HEK293 (cell line): Measurements from ENCODE around the gene ZSWIM4.
A peak's percentile ranks its signal among the peaks of the same experiment; 100 is the strongest.

Source experiments
- CTCF ChIA-PET: fragments of 350-600 bp; formaldehyde crosslinking; extraction: SDS; loops from one replicate; lab custom pipeline; 2021; ENCODE audit warnings: antibody characterized with exemption; lab: Yijun Ruan, JAX
- POLR2A ChIA-PET: fragments of 300-600 bp; formaldehyde crosslinking; extraction: SDS; loops from one replicate; lab custom pipeline; 2020; ENCODE audit warnings: antibody characterized with exemption, inconsistent platforms; lab: Yijun Ruan, JAX
- H3K27ac ChIP-seq: fragments of 200-500 bp; sonication (Bioruptor generic); 2 replicates; pipeline ENCODE4 v1.5.1; 2014; ENCODE audit warnings: low read depth, low read length, control low read depth, inconsistent platforms; ENCODE audit errors: extremely low read depth
- H3K36me3 ChIP-seq, 2 experiments: fragments of 200-500 bp in 1 of 2; sonication (Bioruptor generic) in 1 of 2; 1 replicate in 1 of 2; 2 replicates in 1 of 2; pipeline ENCODE4 v1.5.1; 2014 to 2017; ENCODE audit warnings: inconsistent platforms in 2 of 2, low read length in 2 of 2; ENCODE audit not compliant: control insufficient read depth in 2 of 2, insufficient read depth in 1 of 2
- H3K4me1 ChIP-seq: fragments of 200-500 bp; sonication (Bioruptor generic); 2 replicates; pipeline ENCODE4 v1.5.1; 2014; ENCODE audit warnings: mild to moderate bottlenecking, low read length, inconsistent platforms; ENCODE audit not compliant: control insufficient read depth, insufficient read depth
- H3K4me3 ChIP-seq: 2 replicates; pipeline ENCODE4 v1.5.1; 2011; ENCODE audit warnings: low read depth, mild to moderate bottlenecking, control low read depth, low read length, moderate library complexity
- H3K9me3 ChIP-seq: fragments of 200-500 bp; sonication (Bioruptor generic); 2 replicates; pipeline ENCODE4 v1.5.1; 2014; ENCODE audit warnings: low read depth, low read length, inconsistent platforms; ENCODE audit not compliant: control insufficient read depth, insufficient read depth
- GFI1B ChIP-seq: fragments of 450-650 bp; formaldehyde crosslinking; IDR thresholded peaks from 2 replicates; pipeline ENCODE4 v1.5.1; 2016; ENCODE audit warnings: missing biosample characterization, missing genetic modification characterization
- KLF9 ChIP-seq: fragments of 450-650 bp; formaldehyde crosslinking; IDR thresholded peaks from 2 replicates; pipeline ENCODE4 v1.5.1; 2016; ENCODE audit warnings: missing biosample characterization, missing genetic modification characterization, low read depth
- OSR2 ChIP-seq: fragments of 450-650 bp; formaldehyde crosslinking; IDR thresholded peaks from 2 replicates; pipeline ENCODE4 v1.5.1; 2016; ENCODE audit warnings: missing biosample characterization, missing genetic modification characterization
- RBAK ChIP-seq: fragments of 450-650 bp; formaldehyde crosslinking; IDR thresholded peaks from 2 replicates; pipeline ENCODE4 v1.5.1; 2016; ENCODE audit warnings: missing biosample characterization, missing genetic modification characterization
- ZNF311 ChIP-seq: fragments of 450-650 bp; formaldehyde crosslinking; IDR thresholded peaks from 2 replicates; pipeline ENCODE4 v1.5.1; 2017; ENCODE audit warnings: missing biosample characterization, missing genetic modification characterization, borderline replicate concordance
- ZNF548 ChIP-seq: fragments of 450-650 bp; formaldehyde crosslinking; IDR thresholded peaks from 2 replicates; pipeline ENCODE4 v1.5.1; 2016; ENCODE audit warnings: missing biosample characterization, missing genetic modification characterization
- ZNF670 ChIP-seq: fragments of 450-650 bp; formaldehyde crosslinking; IDR thresholded peaks from 2 replicates; pipeline ENCODE4 v1.5.1; 2016; ENCODE audit warnings: missing biosample characterization, missing genetic modification characterization, low read depth
- ZNF707 ChIP-seq: fragments of 450-650 bp; formaldehyde crosslinking; IDR thresholded peaks from 2 replicates; pipeline ENCODE4 v1.5.1; 2016; ENCODE audit warnings: missing biosample characterization, missing genetic modification characterization
- TF ChIP-seq, protein P1 (sequence below): fragments of 450-650 bp; formaldehyde crosslinking; IDR thresholded peaks from 2 replicates; pipeline ENCODE4 v1.5.1; 2017; ENCODE audit warnings: missing biosample characterization, missing genetic modification characterization
- TF ChIP-seq, protein P2 (sequence below): fragments of 450-650 bp; formaldehyde crosslinking; IDR thresholded peaks from 2 replicates; pipeline ENCODE4 v1.5.1; 2016; ENCODE audit warnings: missing biosample characterization, missing genetic modification characterization
- TF ChIP-seq, protein P3 (sequence below): fragments of 450-650 bp; formaldehyde crosslinking; IDR thresholded peaks from 2 replicates; pipeline ENCODE4 v1.5.1; 2017; ENCODE audit warnings: missing biosample characterization, mild to moderate bottlenecking, missing genetic modification characterization, moderate library complexity
- TF ChIP-seq, protein P4 (sequence below): fragments of 450-650 bp; formaldehyde crosslinking; conservative IDR thresholded peaks from 2 replicates; pipeline ENCODE4 v1.5.1; 2016; ENCODE audit warnings: low read depth, missing biosample characterization, missing genetic modification characterization
- TF ChIP-seq, protein P5 (sequence below): fragments of 450-650 bp; formaldehyde crosslinking; IDR thresholded peaks from 2 replicates; pipeline ENCODE4 v1.5.1; 2017; ENCODE audit warnings: missing biosample characterization, missing genetic modification characterization
- TF ChIP-seq, protein P6 (sequence below): fragments of 450-650 bp; IDR thresholded peaks from 2 replicates; pipeline ENCODE4 v1.5.1; 2018; ENCODE audit warnings: missing biosample characterization, missing genetic modification characterization
- TF ChIP-seq, protein P7 (sequence below): fragments of 450-650 bp; formaldehyde crosslinking; IDR thresholded peaks from 2 replicates; pipeline ENCODE4 v1.5.1; 2016; ENCODE audit warnings: missing biosample characterization, missing genetic modification characterization
- TF ChIP-seq, protein P8 (sequence below): sonication (generic); formaldehyde crosslinking; IDR thresholded peaks from 2 replicates; pipeline ENCODE4 v1.8.1; 2022; ENCODE audit warnings: mild to moderate bottlenecking, moderate library complexity, missing genetic modification reagents

ZSWIM4 gene

DNA sequence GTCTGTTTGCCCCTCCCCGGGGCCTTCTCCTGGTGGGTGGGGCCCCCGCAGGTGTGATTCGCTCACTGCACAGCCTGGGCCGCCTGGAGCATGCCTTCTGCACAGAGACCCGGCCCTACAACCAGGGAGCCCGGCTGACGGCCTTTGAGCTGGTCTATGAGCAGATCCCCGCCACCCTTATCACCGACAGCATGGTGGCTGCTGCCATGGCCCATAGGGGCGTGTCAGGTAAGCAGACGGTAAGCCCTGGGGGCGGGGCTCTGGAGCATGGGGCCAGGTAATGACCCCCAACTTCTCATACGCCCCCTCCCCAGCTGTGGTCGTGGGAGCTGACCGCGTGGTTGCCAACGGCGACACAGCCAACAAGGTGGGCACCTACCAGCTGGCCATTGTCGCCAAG is 26.7 kb upstream of the ZSWIM4 start:
- Histone ChIP-seq H3K4me3 (no peak overlapping the region), H3K36me3 (peaks cover 24 to 58% of the 10 kb centered on the region in 2 experiments; a peak in 2 of 3 replicates), H3K27ac (no peak overlapping the region), H3K4me1 (no peaks in the 10 kb centered on the region), H3K9me3 (no peaks in the 10 kb centered on the region)
- TF ChIP-seq GFI1B (tag by site-specific recombination), result no peak
- TF ChIP-seq KLF9, result 0 out of 2 replicates have a peak, but pooled peaks have one; percentile 34
- TF ChIP-seq, protein P1, sequence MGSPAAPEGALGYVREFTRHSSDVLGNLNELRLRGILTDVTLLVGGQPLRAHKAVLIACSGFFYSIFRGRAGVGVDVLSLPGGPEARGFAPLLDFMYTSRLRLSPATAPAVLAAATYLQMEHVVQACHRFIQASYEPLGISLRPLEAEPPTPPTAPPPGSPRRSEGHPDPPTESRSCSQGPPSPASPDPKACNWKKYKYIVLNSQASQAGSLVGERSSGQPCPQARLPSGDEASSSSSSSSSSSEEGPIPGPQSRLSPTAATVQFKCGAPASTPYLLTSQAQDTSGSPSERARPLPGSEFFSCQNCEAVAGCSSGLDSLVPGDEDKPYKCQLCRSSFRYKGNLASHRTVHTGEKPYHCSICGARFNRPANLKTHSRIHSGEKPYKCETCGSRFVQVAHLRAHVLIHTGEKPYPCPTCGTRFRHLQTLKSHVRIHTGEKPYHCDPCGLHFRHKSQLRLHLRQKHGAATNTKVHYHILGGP (tag by site-specific recombination), result no peak
- CTCF ChIA-PET, result interaction anchor here (0.7 kb wide), 1 partner anchor 273 kb away, joined by 3 read pairs; no protein-coding TSS in a partner anchor
- POLR2A ChIA-PET, result no interaction called here

DNA sequence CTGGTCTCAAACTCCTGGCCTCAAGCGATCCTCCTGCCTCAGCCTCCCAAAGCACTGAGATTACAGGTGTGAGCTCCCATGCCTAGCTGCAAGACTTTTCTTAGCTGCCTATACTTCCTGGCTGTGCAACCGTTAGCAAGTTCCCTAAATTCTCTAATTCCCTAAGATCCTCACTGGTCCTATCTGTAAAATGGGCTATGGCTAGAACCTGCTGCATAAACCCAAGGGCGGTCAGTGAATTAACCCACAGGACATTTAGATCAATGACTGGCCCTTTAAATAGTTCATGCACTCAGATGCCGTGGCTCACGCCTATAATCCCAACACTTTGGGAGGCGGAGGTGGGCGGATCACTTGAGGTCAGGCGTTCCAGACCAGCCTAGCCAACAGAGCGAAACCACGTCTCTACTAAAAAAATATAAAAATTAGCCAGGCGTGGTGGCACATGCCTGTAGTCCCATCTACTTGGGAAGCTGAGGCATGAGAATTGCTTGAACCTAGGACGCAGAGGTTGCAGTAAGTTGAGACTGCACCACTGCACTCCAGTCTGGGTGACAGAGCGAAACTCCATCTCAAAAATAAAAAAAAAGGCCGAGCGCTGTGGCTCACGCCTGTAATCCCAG is 25.1 kb upstream of the ZSWIM4 start:
- Histone ChIP-seq H3K4me3 (no peak overlapping the region), H3K4me1 (no peaks in the 10 kb centered on the region), H3K36me3 (peaks cover 24 to 58% of the 10 kb centered on the region in 2 experiments; a peak in 2 of 3 replicates), H3K27ac (no peak overlapping the region), H3K9me3 (no peaks in the 10 kb centered on the region)
- POLR2A ChIA-PET, result interaction anchor here (0.6 to 1.2 kb wide), 2 partner anchors 10 to 66 kb away, joined by 4 to 5 read pairs; no protein-coding TSS in a partner anchor
- CTCF ChIA-PET, result interaction anchor here (0.7 kb wide), 1 partner anchor 1010 kb away, joined by 3 read pairs; no protein-coding TSS in a partner anchor
- TF ChIP-seq ZNF707 (no peak), ZNF311 (tag by site-specific recombination) (no peak), ZNF548 (tag by site-specific recombination) (no peak), KLF9 (no peak), OSR2 (tag by site-specific recombination) (no peak), ZNF670 (tag by site-specific recombination) (no peak), RBAK (tag by site-specific recombination) (no peak)
- TF ChIP-seq, protein P2, sequence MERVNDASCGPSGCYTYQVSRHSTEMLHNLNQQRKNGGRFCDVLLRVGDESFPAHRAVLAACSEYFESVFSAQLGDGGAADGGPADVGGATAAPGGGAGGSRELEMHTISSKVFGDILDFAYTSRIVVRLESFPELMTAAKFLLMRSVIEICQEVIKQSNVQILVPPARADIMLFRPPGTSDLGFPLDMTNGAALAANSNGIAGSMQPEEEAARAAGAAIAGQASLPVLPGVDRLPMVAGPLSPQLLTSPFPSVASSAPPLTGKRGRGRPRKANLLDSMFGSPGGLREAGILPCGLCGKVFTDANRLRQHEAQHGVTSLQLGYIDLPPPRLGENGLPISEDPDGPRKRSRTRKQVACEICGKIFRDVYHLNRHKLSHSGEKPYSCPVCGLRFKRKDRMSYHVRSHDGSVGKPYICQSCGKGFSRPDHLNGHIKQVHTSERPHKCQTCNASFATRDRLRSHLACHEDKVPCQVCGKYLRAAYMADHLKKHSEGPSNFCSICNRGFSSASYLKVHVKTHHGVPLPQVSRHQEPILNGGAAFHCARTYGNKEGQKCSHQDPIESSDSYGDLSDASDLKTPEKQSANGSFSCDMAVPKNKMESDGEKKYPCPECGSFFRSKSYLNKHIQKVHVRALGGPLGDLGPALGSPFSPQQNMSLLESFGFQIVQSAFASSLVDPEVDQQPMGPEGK (tag by site-specific recombination), result no peak
- TF ChIP-seq, protein P3, sequence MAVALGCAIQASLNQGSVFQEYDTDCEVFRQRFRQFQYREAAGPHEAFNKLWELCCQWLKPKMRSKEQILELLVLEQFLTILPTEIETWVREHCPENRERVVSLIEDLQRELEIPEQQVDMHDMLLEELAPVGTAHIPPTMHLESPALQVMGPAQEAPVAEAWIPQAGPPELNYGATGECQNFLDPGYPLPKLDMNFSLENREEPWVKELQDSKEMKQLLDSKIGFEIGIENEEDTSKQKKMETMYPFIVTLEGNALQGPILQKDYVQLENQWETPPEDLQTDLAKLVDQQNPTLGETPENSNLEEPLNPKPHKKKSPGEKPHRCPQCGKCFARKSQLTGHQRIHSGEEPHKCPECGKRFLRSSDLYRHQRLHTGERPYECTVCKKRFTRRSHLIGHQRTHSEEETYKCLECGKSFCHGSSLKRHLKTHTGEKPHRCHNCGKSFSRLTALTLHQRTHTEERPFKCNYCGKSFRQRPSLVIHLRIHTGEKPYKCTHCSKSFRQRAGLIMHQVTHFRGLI (tag by site-specific recombination), result no peak
- TF ChIP-seq, protein P4, sequence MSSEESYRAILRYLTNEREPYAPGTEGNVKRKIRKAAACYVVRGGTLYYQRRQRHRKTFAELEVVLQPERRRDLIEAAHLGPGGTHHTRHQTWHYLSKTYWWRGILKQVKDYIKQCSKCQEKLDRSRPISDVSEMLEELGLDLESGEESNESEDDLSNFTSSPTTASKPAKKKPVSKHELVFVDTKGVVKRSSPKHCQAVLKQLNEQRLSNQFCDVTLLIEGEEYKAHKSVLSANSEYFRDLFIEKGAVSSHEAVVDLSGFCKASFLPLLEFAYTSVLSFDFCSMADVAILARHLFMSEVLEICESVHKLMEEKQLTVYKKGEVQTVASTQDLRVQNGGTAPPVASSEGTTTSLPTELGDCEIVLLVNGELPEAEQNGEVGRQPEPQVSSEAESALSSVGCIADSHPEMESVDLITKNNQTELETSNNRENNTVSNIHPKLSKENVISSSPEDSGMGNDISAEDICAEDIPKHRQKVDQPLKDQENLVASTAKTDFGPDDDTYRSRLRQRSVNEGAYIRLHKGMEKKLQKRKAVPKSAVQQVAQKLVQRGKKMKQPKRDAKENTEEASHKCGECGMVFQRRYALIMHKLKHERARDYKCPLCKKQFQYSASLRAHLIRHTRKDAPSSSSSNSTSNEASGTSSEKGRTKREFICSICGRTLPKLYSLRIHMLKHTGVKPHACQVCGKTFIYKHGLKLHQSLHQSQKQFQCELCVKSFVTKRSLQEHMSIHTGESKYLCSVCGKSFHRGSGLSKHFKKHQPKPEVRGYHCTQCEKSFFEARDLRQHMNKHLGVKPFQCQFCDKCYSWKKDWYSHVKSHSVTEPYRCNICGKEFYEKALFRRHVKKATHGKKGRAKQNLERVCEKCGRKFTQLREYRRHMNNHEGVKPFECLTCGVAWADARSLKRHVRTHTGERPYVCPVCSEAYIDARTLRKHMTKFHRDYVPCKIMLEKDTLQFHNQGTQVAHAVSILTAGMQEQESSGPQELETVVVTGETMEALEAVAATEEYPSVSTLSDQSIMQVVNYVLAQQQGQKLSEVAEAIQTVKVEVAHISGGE (tag by site-specific recombination), result no peak
- TF ChIP-seq, protein P5, sequence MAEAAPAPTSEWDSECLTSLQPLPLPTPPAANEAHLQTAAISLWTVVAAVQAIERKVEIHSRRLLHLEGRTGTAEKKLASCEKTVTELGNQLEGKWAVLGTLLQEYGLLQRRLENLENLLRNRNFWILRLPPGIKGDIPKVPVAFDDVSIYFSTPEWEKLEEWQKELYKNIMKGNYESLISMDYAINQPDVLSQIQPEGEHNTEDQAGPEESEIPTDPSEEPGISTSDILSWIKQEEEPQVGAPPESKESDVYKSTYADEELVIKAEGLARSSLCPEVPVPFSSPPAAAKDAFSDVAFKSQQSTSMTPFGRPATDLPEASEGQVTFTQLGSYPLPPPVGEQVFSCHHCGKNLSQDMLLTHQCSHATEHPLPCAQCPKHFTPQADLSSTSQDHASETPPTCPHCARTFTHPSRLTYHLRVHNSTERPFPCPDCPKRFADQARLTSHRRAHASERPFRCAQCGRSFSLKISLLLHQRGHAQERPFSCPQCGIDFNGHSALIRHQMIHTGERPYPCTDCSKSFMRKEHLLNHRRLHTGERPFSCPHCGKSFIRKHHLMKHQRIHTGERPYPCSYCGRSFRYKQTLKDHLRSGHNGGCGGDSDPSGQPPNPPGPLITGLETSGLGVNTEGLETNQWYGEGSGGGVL, result no peak
- TF ChIP-seq, protein P6, sequence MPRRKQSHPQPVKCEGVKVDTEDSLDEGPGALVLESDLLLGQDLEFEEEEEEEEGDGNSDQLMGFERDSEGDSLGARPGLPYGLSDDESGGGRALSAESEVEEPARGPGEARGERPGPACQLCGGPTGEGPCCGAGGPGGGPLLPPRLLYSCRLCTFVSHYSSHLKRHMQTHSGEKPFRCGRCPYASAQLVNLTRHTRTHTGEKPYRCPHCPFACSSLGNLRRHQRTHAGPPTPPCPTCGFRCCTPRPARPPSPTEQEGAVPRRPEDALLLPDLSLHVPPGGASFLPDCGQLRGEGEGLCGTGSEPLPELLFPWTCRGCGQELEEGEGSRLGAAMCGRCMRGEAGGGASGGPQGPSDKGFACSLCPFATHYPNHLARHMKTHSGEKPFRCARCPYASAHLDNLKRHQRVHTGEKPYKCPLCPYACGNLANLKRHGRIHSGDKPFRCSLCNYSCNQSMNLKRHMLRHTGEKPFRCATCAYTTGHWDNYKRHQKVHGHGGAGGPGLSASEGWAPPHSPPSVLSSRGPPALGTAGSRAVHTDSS (tag by site-specific recombination), result no peak
- TF ChIP-seq, protein P7, sequence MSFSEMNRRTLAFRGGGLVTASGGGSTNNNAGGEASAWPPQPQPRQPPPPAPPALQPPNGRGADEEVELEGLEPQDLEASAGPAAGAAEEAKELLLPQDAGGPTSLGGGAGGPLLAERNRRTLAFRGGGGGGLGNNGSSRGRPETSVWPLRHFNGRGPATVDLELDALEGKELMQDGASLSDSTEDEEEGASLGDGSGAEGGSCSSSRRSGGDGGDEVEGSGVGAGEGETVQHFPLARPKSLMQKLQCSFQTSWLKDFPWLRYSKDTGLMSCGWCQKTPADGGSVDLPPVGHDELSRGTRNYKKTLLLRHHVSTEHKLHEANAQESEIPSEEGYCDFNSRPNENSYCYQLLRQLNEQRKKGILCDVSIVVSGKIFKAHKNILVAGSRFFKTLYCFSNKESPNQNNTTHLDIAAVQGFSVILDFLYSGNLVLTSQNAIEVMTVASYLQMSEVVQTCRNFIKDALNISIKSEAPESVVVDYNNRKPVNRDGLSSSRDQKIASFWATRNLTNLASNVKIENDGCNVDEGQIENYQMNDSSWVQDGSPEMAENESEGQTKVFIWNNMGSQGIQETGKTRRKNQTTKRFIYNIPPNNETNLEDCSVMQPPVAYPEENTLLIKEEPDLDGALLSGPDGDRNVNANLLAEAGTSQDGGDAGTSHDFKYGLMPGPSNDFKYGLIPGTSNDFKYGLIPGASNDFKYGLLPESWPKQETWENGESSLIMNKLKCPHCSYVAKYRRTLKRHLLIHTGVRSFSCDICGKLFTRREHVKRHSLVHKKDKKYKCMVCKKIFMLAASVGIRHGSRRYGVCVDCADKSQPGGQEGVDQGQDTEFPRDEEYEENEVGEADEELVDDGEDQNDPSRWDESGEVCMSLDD (tag by site-specific recombination), result no peak
- TF ChIP-seq, protein P8, sequence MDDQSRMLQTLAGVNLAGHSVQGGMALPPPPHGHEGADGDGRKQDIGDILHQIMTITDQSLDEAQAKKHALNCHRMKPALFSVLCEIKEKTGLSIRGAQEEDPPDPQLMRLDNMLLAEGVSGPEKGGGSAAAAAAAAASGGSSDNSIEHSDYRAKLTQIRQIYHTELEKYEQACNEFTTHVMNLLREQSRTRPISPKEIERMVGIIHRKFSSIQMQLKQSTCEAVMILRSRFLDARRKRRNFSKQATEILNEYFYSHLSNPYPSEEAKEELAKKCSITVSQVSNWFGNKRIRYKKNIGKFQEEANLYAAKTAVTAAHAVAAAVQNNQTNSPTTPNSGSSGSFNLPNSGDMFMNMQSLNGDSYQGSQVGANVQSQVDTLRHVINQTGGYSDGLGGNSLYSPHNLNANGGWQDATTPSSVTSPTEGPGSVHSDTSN, result no peak
